IMR-90 (cell line): ENCODE measurements around the gene CRYGN.

Experiments
- BHLHE40 ChIP-seq: fragments of 150-350 bp; IDR thresholded peaks from 2 replicates; pipeline ENCODE4 v1.6.1; 2016; ENCODE audit warnings: mild to moderate bottlenecking, low read depth, low read length
- CEBPB ChIP-seq: IDR thresholded peaks from 2 replicates; pipeline ENCODE4 v1.6.1; 2012; ENCODE audit warnings: low read depth, low read length, improper control_type of control experiment
- CTCF ChIP-seq: conservative IDR thresholded peaks from 2 replicates; pipeline ENCODE4 v1.5.1; 2012; ENCODE audit warnings: mild to moderate bottlenecking, low read depth, low read length, improper control_type of control experiment
- ELK1 ChIP-seq: fragments of 150-350 bp; IDR thresholded peaks from 2 replicates; pipeline ENCODE4 v1.6.1; 2016; ENCODE audit warnings: low read depth, mild to moderate bottlenecking, low read length, moderate library complexity, borderline replicate concordance
- MAFK ChIP-seq: IDR thresholded peaks from 2 replicates; pipeline ENCODE4 v1.6.1; 2012; ENCODE audit warnings: low read depth, low read length, improper control_type of control experiment
- MAZ ChIP-seq: IDR thresholded peaks from 2 replicates; pipeline ENCODE4 v1.6.1; 2012; ENCODE audit warnings: low read depth, mild to moderate bottlenecking, low read length, improper control_type of control experiment, moderate library complexity, borderline replicate concordance
- NFE2L2 ChIP-seq: fragments of 150-350 bp; IDR thresholded peaks from 2 replicates; pipeline ENCODE4 v1.6.1; 2016; ENCODE audit warnings: low read depth, mild to moderate bottlenecking, low read length
- POLR2A ChIP-seq: IDR thresholded peaks from 2 replicates; pipeline ENCODE4 v1.6.1; 2012; ENCODE audit warnings: mild to moderate bottlenecking, low read depth, low read length
- RAD21 ChIP-seq: IDR thresholded peaks from 2 replicates; pipeline ENCODE4 v1.6.1; 2012; ENCODE audit warnings: low read length, improper control_type of control experiment
- RCOR1 ChIP-seq: IDR thresholded peaks from 2 replicates; pipeline ENCODE4 v1.6.1; 2012; ENCODE audit warnings: mild to moderate bottlenecking, low read length, improper control_type of control experiment; ENCODE audit not compliant: insufficient replicate concordance
- SMC3 ChIP-seq: fragments of 150-350 bp; IDR thresholded peaks from 2 replicates; pipeline ENCODE4 v1.6.1; 2016; ENCODE audit warnings: low read depth, mild to moderate bottlenecking, antibody characterized with exemption, low read length, moderate library complexity
- USF2 ChIP-seq: fragments of 150-350 bp; IDR thresholded peaks from 2 replicates; pipeline ENCODE4 v1.6.1; 2017; ENCODE audit warnings: mild to moderate bottlenecking, antibody characterized with exemption, low read length, low read depth

- TF ChIP-seq CTCF (no peak), USF2 (no peak), POLR2A (no peak), MAZ (no peak; the same call in 1 of the 2 replicates), CEBPB (no peak), RAD21 (no peak), ELK1 (no peak), MAFK (no peak), BHLHE40 (peak; percentile 74), RCOR1 (no peak), SMC3 (no peak), NFE2L2 (no peak)
Measured at GRCh38 chr7:151429560-151430331, 10.2 kb downstream of the CRYGN start.
